PC-9 (cell line): Measurements from ENCODE around the gene CNTNAP2. TPM values are rescaled to one million over a fixed set of nuclear protein-coding genes. Genes with fewer than 3 reads are reported as not detected.

Source experiments
- BruUV-seq: library from RNA; stranded (reverse); fragments of 400-500 nt; replicated peaks from 2 replicates; lab custom pipeline; 2021; lab: Mats Ljungman, UMichigan
- CTCF ChIA-PET: fragments of 300-600 bp; sonication (Branson Sonifier 250); formaldehyde crosslinking; loops from one replicate; lab custom pipeline; 2022; ENCODE audit warnings: antibody characterized with exemption; lab: Charles Lee
- POLR2A ChIA-PET: fragments of 300-600 bp; sonication (Branson Sonifier 250); formaldehyde crosslinking; loops from one replicate; lab custom pipeline; 2022; ENCODE audit warnings: antibody characterized with exemption; ENCODE audit not compliant: unreplicated experiment; lab: Charles Lee
- DNase-seq, 2 experiments: peaks; one replicate each; pipeline versions ENCODE4 v3.0.0 to v3.0.0-alpha.2; 2015 to 2022; ENCODE audit warnings: mixed read lengths in 1 of 2
- H2AFZ ChIP-seq: fragments of 200-600 bp; sonication (generic); 2 replicates; pipeline ENCODE4 v1.8.1; 2017; ENCODE audit warnings: antibody characterized with exemption
- H3F3A ChIP-seq: fragments of 200-600 bp; sonication (generic); 2 replicates; pipeline ENCODE4 v1.8.1; 2017; ENCODE audit warnings: antibody characterized with exemption, mild to moderate bottlenecking, low read depth; ENCODE audit not compliant: insufficient read depth
- H3K27ac ChIP-seq: fragments of 200-600 bp; sonication (generic); 2 replicates; pipeline ENCODE4 v1.6.1; 2016; ENCODE audit warnings: mixed run types
- H3K27me3 ChIP-seq: fragments of 200-600 bp; sonication (generic); 2 replicates; pipeline ENCODE4 v1.6.1; 2016; ENCODE audit warnings: low read depth, mixed run types; ENCODE audit not compliant: insufficient read depth
- H3K36me3 ChIP-seq: fragments of 200-600 bp; sonication (generic); 2 replicates; pipeline ENCODE4 v1.6.1; 2016; ENCODE audit warnings: low read depth, mixed run types
- H3K4me1 ChIP-seq: fragments of 200-600 bp; sonication (generic); replicated peaks from 2 replicates; pipeline ENCODE4 v1.6.1; 2016; ENCODE audit warnings: mixed run types; ENCODE audit not compliant: insufficient read depth
- H3K4me2 ChIP-seq: fragments of 200-600 bp; sonication (generic); 2 replicates; pipeline ENCODE4 v1.6.1; 2017; ENCODE audit warnings: mixed run types
- H3K4me3 ChIP-seq: fragments of 200-600 bp; sonication (generic); 2 replicates; pipeline ENCODE4 v1.6.1; 2016; ENCODE audit warnings: mixed run types
- H3K79me2 ChIP-seq: fragments of 200-600 bp; sonication (generic); 2 replicates; pipeline ENCODE4 v1.6.1; 2017; ENCODE audit warnings: low read depth, mixed run types
- H3K9me2 ChIP-seq: fragments of 200-600 bp; sonication (generic); 2 replicates; pipeline ENCODE4 v1.8.1; 2017; ENCODE audit warnings: mild to moderate bottlenecking; ENCODE audit not compliant: insufficient read depth
- H3K9me3 ChIP-seq: fragments of 200-600 bp; sonication (generic); 2 replicates; pipeline ENCODE4 v1.8.1; 2016; ENCODE audit warnings: low read depth; ENCODE audit not compliant: insufficient read depth
- H4K20me1 ChIP-seq: fragments of 200-600 bp; sonication (generic); 2 replicates; pipeline ENCODE4 v1.8.1; 2017; ENCODE audit not compliant: insufficient read depth
- EZH2 ChIP-seq: fragments of 200-600 bp; sonication (generic); IDR thresholded peaks from 2 replicates; pipeline ENCODE4 v1.8.0; 2017; ENCODE audit warnings: antibody characterized with exemption, low read depth
- intact Hi-C: fragments of 100-400 bp; cut with micrococcal nuclease; formaldehyde crosslinking; loops from one replicate; pipeline ENCODE4 v1.10.0; 2022; ENCODE audit not compliant: unreplicated experiment
- total RNA-seq: library from RNA; stranded (reverse); gene quantifications from 2 replicates; pipeline ENCODE4 v1.2.3, GENCODE V29; 2021
- TF ChIP-seq, protein P1 (sequence below): fragments of 200-600 bp; sonication (generic); conservative IDR thresholded peaks from 2 replicates; pipeline ENCODE4 v1.6.1; 2017; ENCODE audit warnings: mixed run types, antibody characterized with exemption, mild to moderate bottlenecking, moderate library complexity

The CNTNAP2 gene
- total RNA-seq, 1 experiment from 2014 or later, result not detected

DNA sequence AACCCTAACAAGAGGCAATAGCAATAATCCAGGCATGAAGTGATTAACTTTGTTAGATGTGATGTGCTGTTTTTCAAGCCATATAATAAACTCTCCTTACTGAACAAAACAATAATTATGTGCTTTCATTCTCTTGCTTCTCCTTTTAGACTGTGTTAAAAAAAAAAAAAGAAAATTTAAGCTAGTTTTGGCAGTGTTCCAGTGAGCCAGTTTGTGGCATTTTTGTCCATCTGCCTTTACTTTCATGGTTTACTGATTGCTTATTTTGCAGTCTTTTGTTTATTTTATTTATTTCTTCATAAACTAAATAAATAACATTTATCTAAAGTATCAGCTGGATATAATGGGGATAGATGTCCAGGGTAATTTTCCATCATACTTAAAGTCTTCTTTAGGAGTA lies 625.3 kb downstream of the CNTNAP2 start:
- ChIA-PET POLR2A (no interaction called here), CTCF (no interaction called here)
- Histone ChIP-seq H3K27ac (no peak overlapping the region), H3K4me3 (no peak overlapping the region), H3F3A (no peaks in the 10 kb centered on the region), H3K4me1 (no peaks in the 10 kb centered on the region), H3K36me3 (no peaks in the 10 kb centered on the region), H3K27me3 (no peaks in the 10 kb centered on the region), H3K4me2 (no peak overlapping the region), H3K9me3 (no peaks in the 10 kb centered on the region), H4K20me1 (no peaks in the 10 kb centered on the region), H3K79me2 (no peaks in the 10 kb centered on the region), H3K9me2 (no peaks in the 10 kb centered on the region), H2AFZ (no peak overlapping the region)
- DNase-seq, result no peak
- BruUV-seq, result no TSS peak
- TF ChIP-seq, protein P1, sequence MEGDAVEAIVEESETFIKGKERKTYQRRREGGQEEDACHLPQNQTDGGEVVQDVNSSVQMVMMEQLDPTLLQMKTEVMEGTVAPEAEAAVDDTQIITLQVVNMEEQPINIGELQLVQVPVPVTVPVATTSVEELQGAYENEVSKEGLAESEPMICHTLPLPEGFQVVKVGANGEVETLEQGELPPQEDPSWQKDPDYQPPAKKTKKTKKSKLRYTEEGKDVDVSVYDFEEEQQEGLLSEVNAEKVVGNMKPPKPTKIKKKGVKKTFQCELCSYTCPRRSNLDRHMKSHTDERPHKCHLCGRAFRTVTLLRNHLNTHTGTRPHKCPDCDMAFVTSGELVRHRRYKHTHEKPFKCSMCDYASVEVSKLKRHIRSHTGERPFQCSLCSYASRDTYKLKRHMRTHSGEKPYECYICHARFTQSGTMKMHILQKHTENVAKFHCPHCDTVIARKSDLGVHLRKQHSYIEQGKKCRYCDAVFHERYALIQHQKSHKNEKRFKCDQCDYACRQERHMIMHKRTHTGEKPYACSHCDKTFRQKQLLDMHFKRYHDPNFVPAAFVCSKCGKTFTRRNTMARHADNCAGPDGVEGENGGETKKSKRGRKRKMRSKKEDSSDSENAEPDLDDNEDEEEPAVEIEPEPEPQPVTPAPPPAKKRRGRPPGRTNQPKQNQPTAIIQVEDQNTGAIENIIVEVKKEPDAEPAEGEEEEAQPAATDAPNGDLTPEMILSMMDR, result no peak
- no peak for TF ChIP-seq EZH2
- intact Hi-C loops, result no loop called here

DNA sequence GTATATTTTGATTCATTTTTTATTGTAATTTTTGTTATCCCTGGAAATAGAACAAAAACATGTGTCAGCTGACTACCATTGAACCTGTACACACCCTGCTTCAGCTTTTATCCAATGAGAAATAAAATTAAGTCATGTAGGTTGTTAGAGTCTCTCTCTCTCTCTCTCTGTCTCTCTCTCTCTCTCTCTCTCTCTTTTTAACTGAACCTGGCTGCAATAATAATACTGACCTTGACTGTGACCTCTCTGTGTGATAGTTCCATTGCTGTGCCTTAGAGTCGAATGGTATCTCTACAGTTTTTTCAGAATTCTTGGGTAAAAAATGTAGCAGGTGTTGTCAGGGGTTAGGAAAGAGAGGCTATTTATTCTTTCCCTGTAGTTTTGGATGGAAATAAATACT lies 637.8 kb downstream of the CNTNAP2 start:
- no peaks in the 10 kb centered on the region for H3K27me3 ChIP-seq
- no peak overlapping the region for H2AFZ ChIP-seq
- no peaks in the 10 kb centered on the region for H3K4me1 ChIP-seq
- intact Hi-C loops, result no loop called here
- no peak overlapping the region for H3K27ac ChIP-seq
- POLR2A ChIA-PET, result no interaction called here
- TF ChIP-seq EZH2, result no peak
- TF ChIP-seq, protein P1, result no peak
- H3K36me3 ChIP-seq, result no peaks in the 10 kb centered on the region
- CTCF ChIA-PET, result no interaction called here
- H3F3A ChIP-seq, result no peaks in the 10 kb centered on the region
- H3K4me2 ChIP-seq, result no peak overlapping the region
- H3K4me3 ChIP-seq, result no peak overlapping the region
- no peaks in the 10 kb centered on the region for H4K20me1 ChIP-seq
- peaks cover 3% of the 10 kb centered on the region; the same call in 1 of the 2 replicates for H3K9me2 ChIP-seq
- BruUV-seq, result no TSS peak
- no peaks in the 10 kb centered on the region for H3K9me3 ChIP-seq
- H3K79me2 ChIP-seq, result no peaks in the 10 kb centered on the region
- no peak for DNase-seq

DNA sequence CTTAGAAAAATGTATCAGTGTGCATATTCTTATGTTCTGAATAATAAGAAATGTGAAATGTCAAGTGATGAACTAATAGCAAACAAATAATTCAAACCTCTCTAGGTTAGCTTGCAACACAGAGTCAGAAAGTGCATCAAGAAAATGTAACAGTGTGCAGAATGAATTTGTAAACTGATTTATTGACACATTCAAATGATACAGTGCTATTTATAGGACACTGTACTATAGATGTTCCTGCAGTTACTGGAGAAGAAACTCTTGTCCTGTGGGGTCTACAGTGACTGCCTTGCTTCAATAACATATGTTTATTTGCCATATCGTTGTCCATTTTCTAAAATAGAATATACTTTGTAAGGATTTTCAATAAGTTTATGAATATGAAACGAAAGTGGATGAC lies 639.0 kb downstream of the CNTNAP2 start:
- intact Hi-C loops, result no loop called here
- TF ChIP-seq, protein P1, result no peak
- TF ChIP-seq EZH2, result no peak
- no TSS peak for BruUV-seq
- Histone ChIP-seq H3F3A (no peaks in the 10 kb centered on the region), H3K27ac (no peak overlapping the region), H3K27me3 (no peaks in the 10 kb centered on the region), H2AFZ (no peak overlapping the region), H3K4me2 (no peak overlapping the region), H3K9me2 (peaks cover 3% of the 10 kb centered on the region), H3K79me2 (no peaks in the 10 kb centered on the region), H4K20me1 (no peaks in the 10 kb centered on the region), H3K36me3 (no peaks in the 10 kb centered on the region), H3K9me3 (no peaks in the 10 kb centered on the region), H3K4me1 (no peaks in the 10 kb centered on the region), H3K4me3 (no peak overlapping the region)
- DNase-seq, result no peak
- ChIA-PET CTCF (no interaction called here), POLR2A (no interaction called here)
